Femur (tissue), 1 donor: ENCODE measurements around the gene RERG.
"Not testable (repeated sequence)": the region's sequence is repeated elsewhere in the genome, so short reads cannot be mapped to it uniquely, and the experiment has no call there.

ENCODE experiments used
- DNase-seq: peaks from one replicate; pipeline ENCODE4 v3.0.0-alpha.2; 2017

The RERG gene

DNA sequence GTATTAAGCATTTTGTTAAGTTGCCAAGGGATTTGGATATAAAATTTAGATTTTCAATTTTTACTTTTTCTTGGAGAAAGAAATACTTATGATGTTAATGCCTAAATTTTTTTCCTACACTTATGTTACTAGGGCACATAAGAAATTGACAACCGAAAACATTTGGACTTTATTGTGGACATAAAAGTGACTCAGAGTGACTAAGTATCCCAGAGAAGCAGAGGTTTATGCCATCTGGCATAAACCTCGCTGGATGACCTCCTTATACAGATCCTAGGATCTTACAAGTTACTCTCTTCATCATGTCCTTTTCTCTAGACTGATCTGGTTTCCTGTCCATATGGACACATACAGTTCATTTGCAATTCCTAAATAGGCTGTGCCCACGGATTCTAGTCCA is 89.8 kb downstream of the RERG start:
- DNase-seq, result peak; percentile 37

GRCh38 chr12:15130541-15130940 is 90.7 kb downstream of the RERG start:
- no peak for DNase-seq

DNA sequence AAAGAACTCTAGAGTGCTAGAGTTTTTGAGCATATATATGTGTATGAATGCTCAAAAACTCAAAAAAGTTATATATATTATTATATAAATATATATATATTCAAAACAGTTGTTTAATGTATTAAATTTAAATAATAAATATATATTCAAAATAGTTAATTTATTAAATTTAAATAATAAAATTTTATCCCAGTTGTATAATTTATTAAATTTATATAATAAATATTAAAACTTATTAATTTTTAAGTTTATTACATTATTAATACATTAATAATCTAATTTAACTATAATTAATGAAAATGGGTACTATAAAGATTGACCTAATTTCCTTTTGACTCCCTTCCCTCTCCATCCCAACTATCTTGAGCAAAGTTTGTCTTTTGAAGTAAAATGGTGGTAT is 97.8 kb downstream of the RERG start:
- no peak for DNase-seq

DNA sequence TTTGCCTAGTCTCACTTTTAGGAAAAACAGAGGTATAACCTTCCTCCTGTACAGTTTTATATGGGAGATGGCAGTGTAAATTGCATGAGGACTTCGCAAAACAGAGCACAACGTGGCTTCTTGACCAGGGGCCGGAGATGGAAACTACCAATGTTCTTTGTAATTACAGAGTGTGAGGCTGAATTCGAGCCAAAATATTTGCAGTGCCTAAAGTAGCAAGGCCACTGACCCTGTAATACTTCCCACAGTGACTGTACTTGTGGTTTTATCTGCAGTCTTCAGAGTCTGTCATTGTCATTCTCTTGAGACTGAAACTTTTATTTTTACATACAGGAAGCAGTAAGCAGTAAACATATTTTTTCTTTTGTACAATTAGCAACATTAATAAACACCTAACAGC is 98.9 kb downstream of the RERG start:
- peak; percentile 52 for DNase-seq

DNA sequence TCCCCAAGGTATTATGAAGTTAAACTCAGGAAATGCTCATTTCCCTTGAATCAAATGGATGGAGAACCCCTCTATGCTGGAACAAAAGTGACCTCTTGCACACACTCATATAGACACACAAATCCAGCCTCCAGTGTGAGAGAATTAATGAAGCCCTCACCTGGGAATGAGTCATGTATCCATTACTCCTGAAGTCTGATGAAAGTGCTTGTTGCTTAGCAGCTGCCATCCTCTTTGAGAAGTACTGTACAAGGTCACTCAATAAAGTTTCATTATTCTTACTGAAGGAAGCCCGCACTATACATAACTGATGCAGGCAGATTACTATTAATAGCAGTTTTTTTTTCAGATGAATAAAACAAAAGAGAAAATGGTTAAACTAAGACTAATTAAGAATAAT is 102.3 kb downstream of the RERG start:
- no peak for DNase-seq

DNA sequence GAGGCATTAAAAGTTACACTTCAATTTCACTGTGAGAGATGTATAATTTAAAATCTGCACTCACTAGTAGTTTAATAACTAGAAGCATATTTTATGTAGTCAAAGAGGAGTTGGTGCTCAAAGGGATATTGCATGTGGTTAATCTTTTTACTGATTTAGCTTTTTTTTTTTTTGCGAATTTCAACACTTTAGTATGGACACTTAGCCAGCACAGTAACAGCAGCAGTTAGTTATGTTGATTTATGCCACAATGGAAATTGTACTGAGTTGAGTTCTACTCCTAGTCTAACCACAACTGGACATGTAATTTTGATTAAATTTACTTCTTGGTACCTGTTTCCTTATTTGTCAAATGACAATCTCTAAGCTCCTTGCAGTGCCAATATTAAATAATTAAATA is 104.2 kb downstream of the RERG start:
- DNase-seq, result no peak

- peak; percentile 47 for DNase-seq
Observed at GRCh38 chr12:15116086-15116485, 105.1 kb downstream of the RERG start.

- no peak for DNase-seq
Observed at GRCh38 chr12:15115434-15115833, 105.8 kb downstream of the RERG start.

DNA sequence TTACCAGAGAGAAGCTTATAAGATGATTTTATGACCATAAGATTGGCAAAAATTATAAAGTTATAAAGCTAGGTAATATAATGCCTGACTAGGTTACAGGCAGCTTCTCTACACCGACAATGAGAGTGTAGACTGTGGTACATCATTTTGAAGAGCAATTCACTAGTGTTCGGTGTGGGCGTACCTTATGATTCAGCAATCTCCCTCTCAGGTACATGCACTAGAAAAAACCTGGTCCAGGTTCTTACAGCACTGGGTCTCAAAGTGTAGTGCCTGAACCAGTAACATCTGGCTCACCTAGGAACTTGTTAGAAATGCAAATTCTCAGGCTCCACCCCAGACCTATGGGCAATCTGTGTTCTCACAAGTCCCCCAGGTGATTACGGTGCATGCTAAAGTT is 106.7 kb downstream of the RERG start:
- no peak for DNase-seq

DNA sequence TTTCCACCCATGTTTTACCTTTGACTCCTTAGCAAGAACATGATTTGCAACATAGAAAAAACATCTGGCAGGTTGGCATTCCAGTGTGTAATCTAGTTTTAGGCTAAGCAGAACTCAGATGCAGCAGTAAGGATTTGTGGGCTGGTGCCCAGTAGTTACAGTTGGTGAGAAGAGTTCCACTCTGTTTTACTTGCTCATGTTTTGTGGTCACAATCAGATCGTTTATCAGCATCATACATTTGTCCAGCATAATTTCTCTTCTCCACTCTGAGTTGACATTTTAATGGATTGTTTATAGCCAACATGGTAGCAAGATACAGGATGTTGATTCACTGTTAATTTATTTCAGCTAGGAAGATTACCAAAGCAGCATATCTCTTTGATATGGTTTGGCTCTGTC is 128.4 kb downstream of the RERG start:
- DNase-seq, result no peak

GRCh38 chr12:15090441-15090840 is 130.8 kb downstream of the RERG start:
- DNase-seq, result no peak

- DNase-seq, result no peak
Observed at GRCh38 chr12:15088105-15088504, 133.1 kb downstream of the RERG start.

DNA sequence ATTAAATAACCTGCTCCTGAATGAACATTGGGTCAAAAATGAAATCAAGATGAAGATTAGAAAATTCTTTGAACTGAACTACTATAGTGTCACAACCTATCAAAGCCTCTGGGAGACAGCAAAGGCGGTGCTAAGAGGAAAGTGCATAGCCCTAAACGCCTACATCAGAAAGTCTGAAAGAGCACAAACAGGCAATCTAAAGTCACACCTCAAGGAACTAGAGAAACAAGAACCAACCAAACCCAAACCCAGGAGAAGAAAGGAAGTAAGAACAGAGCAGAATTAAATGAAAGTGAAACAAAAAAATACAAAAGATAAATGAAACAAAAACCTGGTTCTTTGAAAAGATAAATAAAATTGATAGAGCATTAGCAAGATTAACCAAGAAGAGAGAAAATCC is 143.5 kb downstream of the RERG start:
- not testable (repeated sequence) for DNase-seq

- no peak for DNase-seq
Observed at GRCh38 chr12:15074351-15074750, 146.9 kb downstream of the RERG start.

GRCh38 chr12:15059123-15059522 is 162.1 kb downstream of the RERG start:
- no peak for DNase-seq
